Activated CD4-positive, alpha-beta T cell treated with anti-CD3 and anti-CD28 coated beads, Interleukin-2, amount 50 U/mL, for 4 hours (primary cell): ENCODE measurements around the gene MIER1.

Experiments used
- DNase-seq, 2 experiments: peaks; one replicate each; pipeline ENCODE4 v3.0.0-alpha.2; 2020

The MIER1 gene

GRCh38 chr1:67001682-67002425 lies 77.1 kb downstream of the MIER1 start:
- no peak for DNase-seq

- DNase-seq, result no peak
Observed at GRCh38 chr1:67004176-67004575, 79.4 kb downstream of the MIER1 start.

- DNase-seq, result no peak
Observed at GRCh38 chr1:67005068-67005467, 80.3 kb downstream of the MIER1 start.

- no peak for DNase-seq
Observed at GRCh38 chr1:67009792-67010191, 85.0 kb downstream of the MIER1 start.

GRCh38 chr1:67013573-67013972 lies 88.8 kb downstream of the MIER1 start:
- no peak for DNase-seq

- no peak for DNase-seq
Observed at GRCh38 chr1:67018574-67018973, 93.8 kb downstream of the MIER1 start.

GRCh38 chr1:67019121-67019520 lies 94.3 kb downstream of the MIER1 start:
- no peak for DNase-seq

GRCh38 chr1:67019600-67020136 lies 94.9 kb downstream of the MIER1 start:
- no peak for DNase-seq

GRCh38 chr1:67020304-67020703 lies 95.5 kb downstream of the MIER1 start:
- DNase-seq, result no peak

GRCh38 chr1:67020765-67021164 lies 96.0 kb downstream of the MIER1 start:
- no peak for DNase-seq

- no peak for DNase-seq
Observed at GRCh38 chr1:67029472-67029871, 104.7 kb downstream of the MIER1 start.

GRCh38 chr1:67031121-67031858 lies 106.5 kb downstream of the MIER1 start:
- no peak for DNase-seq

- no peak for DNase-seq
Observed at GRCh38 chr1:67031859-67032247, 107.1 kb downstream of the MIER1 start.
